H1 (cell line): ENCODE data around the gene NDUFS3. TPM values are rescaled to one million over a fixed set of nuclear protein-coding genes. Genes with fewer than 3 reads are reported as not detected.

ENCODE experiments used
- CTCF ChIA-PET: fragments of 300-600 bp; sonication (Branson Sonifier 250); formaldehyde crosslinking; loops from one replicate; lab custom pipeline; 2021; ENCODE audit not compliant: partially characterized antibody; lab: Charles Lee
- POLR2A ChIA-PET: fragments of 300-600 bp; sonication (Branson Sonifier 250); formaldehyde crosslinking; loops from one replicate; lab custom pipeline; 2021; ENCODE audit warnings: inconsistent platforms; ENCODE audit not compliant: partially characterized antibody; lab: Charles Lee
- DNase-seq, 2 experiments: peaks; one replicate each; pipeline versions ENCODE4 v3.0.0 to v3.0.0-alpha.2; 2010 to 2022; ENCODE audit warnings: low spot score in 2 of 2, low read depth in 1 of 2, mixed read lengths in 1 of 2
- FAIRE-seq: peaks from 2 replicates; lab custom pipeline; 2011; peaks lifted over from hg19 to GRCh38; lab: Jason Lieb, UNC
- H2AFZ ChIP-seq: 2 replicates; pipeline ENCODE4 v1.8.1; 2012; ENCODE audit warnings: low read length, inconsistent platforms
- H2AK5ac ChIP-seq: 2 replicates; pipeline ENCODE4 v1.6.1; 2013; ENCODE audit warnings: low read depth, low read length
- H2BK120ac ChIP-seq: replicated peaks from 2 replicates; pipeline ENCODE3; 2013; ENCODE audit warnings: low read depth, low read length, inconsistent platforms
- H2BK12ac ChIP-seq: 2 replicates; pipeline ENCODE4 v1.6.1; 2013; ENCODE audit warnings: low read depth, low read length
- H2BK15ac ChIP-seq: 2 replicates; pipeline ENCODE4 v1.6.1; 2013; ENCODE audit warnings: low read length
- H2BK20ac ChIP-seq: 2 replicates; pipeline ENCODE4 v1.6.1; 2013; ENCODE audit warnings: low read length
- H2BK5ac ChIP-seq: 2 replicates; pipeline ENCODE4 v1.6.1; 2013; ENCODE audit warnings: low read depth, low read length
- H3K14ac ChIP-seq: 2 replicates; pipeline ENCODE4 v1.6.1; 2013; ENCODE audit warnings: inconsistent platforms; ENCODE audit not compliant: insufficient read length
- H3K18ac ChIP-seq: 2 replicates; pipeline ENCODE4 v1.6.1; 2013; ENCODE audit warnings: low read length; ENCODE audit errors: extremely low read depth
- H3K23ac ChIP-seq: 2 replicates; pipeline ENCODE4 v1.6.1; 2013; ENCODE audit warnings: inconsistent platforms; ENCODE audit not compliant: insufficient read length
- H3K23me2 ChIP-seq: 2 replicates; pipeline ENCODE4 v1.6.1; 2013; ENCODE audit warnings: low read depth, low read length
- H3K27ac ChIP-seq: 2 replicates; pipeline ENCODE4 v1.6.1; 2011; ENCODE audit warnings: low read depth, low read length, inconsistent platforms
- H3K27me3 ChIP-seq, 4 experiments: replicated peaks in 1 of 4; 1 replicate in 1 of 4; 2 replicates in 3 of 4; pipeline versions ENCODE4 v1.6.1 to v1.8.1; 2011 to 2013; ENCODE audit warnings: low read length in 3 of 4, mild to moderate bottlenecking in 3 of 4, inconsistent platforms in 2 of 4, mixed read lengths in 2 of 4, moderate library complexity in 1 of 4; ENCODE audit not compliant: control insufficient read depth in 3 of 4, insufficient read depth in 3 of 4; ENCODE audit errors: extremely low read depth in 1 of 4
- H3K36me3 ChIP-seq, 4 experiments: 2 replicates each; pipeline versions ENCODE4 v1.6.1 to v1.8.1; 2011 to 2013; ENCODE audit warnings: mild to moderate bottlenecking in 4 of 4, low read length in 3 of 4, moderate library complexity in 2 of 4, control low read depth in 1 of 4, inconsistent platforms in 1 of 4; ENCODE audit not compliant: insufficient read depth in 4 of 4, control insufficient read depth in 2 of 4
- H3K4ac ChIP-seq: replicated peaks from 2 replicates; pipeline ENCODE3; 2013; ENCODE audit warnings: low read length, low read depth, mixed read lengths, inconsistent platforms; ENCODE audit not compliant: insufficient read length
- H3K4me1 ChIP-seq, 4 experiments: replicated peaks in 1 of 4; 1 replicate in 1 of 4; 2 replicates in 3 of 4; pipeline versions ENCODE4 v1.6.1 to v1.8.1; 2011 to 2013; ENCODE audit warnings: low read length in 3 of 4, inconsistent platforms in 2 of 4, mixed read lengths in 1 of 4; ENCODE audit not compliant: insufficient read depth in 4 of 4, control insufficient read depth in 3 of 4
- H3K4me2 ChIP-seq, 2 experiments: 2 replicates each; pipeline versions ENCODE4 v1.6.1 to v1.8.1; 2011 to 2013; ENCODE audit warnings: low read depth in 2 of 2, low read length in 2 of 2, control low read depth in 1 of 2, inconsistent platforms in 1 of 2, mild to moderate bottlenecking in 1 of 2; ENCODE audit not compliant: insufficient read depth in 1 of 2
- H3K4me3 ChIP-seq, 4 experiments: fragments of 200-600, 300-600 bp in 1 of 4; sonication (generic), shearing (Covaris generic), sonication (Bioruptor Twin) in 1 of 4; 2 replicates each; pipeline versions ENCODE4 v1.5.1 to v1.8.1; 2011 to 2016; ENCODE audit warnings: low read length in 4 of 4, low read depth in 3 of 4, control low read depth in 2 of 4, inconsistent platforms in 2 of 4, mild to moderate bottlenecking in 2 of 4, mixed read lengths in 1 of 4, moderate library complexity in 1 of 4; ENCODE audit not compliant: insufficient read depth in 2 of 4; ENCODE audit errors: extremely low read depth in 1 of 4
- H3K56ac ChIP-seq: replicated peaks from 2 replicates; pipeline ENCODE3; 2013; ENCODE audit warnings: low read depth, mild to moderate bottlenecking, mixed read lengths, low read length, inconsistent platforms; ENCODE audit not compliant: insufficient read length
- H3K79me1 ChIP-seq: 2 replicates; pipeline ENCODE4 v1.6.1; 2013; ENCODE audit warnings: low read depth, low read length, control low read depth
- H3K79me2 ChIP-seq, 2 experiments: 2 replicates each; pipeline versions ENCODE4 v1.6.1 to v1.8.1; 2012 to 2013; ENCODE audit warnings: low read length in 2 of 2, mild to moderate bottlenecking in 2 of 2, inconsistent platforms in 1 of 2; ENCODE audit not compliant: insufficient read depth in 2 of 2, control insufficient read depth in 1 of 2
- H3K9ac ChIP-seq, 4 experiments: replicated peaks in 1 of 4; 1 replicate in 1 of 4; 2 replicates in 3 of 4; pipeline versions ENCODE4 v1.6.1 to v1.8.1; 2011 to 2013; ENCODE audit warnings: low read depth in 3 of 4, low read length in 3 of 4, control low read depth in 2 of 4, mild to moderate bottlenecking in 2 of 4, moderate library complexity in 2 of 4, inconsistent platforms in 1 of 4; ENCODE audit errors: extremely low read depth in 1 of 4
- H3K9me3 ChIP-seq, 2 experiments: 2 replicates each; pipeline versions ENCODE4 v1.6.1 to v1.8.1; 2012 to 2013; ENCODE audit warnings: mild to moderate bottlenecking in 2 of 2, moderate library complexity in 2 of 2, control low read depth in 1 of 2, inconsistent platforms in 1 of 2, low read depth in 1 of 2, low read length in 1 of 2, mixed read lengths in 1 of 2; ENCODE audit not compliant: insufficient read depth in 2 of 2
- H4K20me1 ChIP-seq, 2 experiments: replicated peaks in 1 of 2; 2 replicates each; pipeline versions ENCODE3 to v1.8.1; 2011 to 2013; ENCODE audit warnings: inconsistent platforms in 2 of 2, low read length in 2 of 2, mild to moderate bottlenecking in 1 of 2; ENCODE audit not compliant: insufficient read depth in 2 of 2, control insufficient read depth in 1 of 2
- H4K5ac ChIP-seq: 2 replicates; pipeline ENCODE4 v1.6.1; 2013; ENCODE audit warnings: low read length, low read depth, mixed read lengths, inconsistent platforms; ENCODE audit not compliant: insufficient read length
- H4K8ac ChIP-seq: 2 replicates; pipeline ENCODE4 v1.8.0; 2013; ENCODE audit warnings: mild to moderate bottlenecking, moderate library complexity, low read length, inconsistent platforms; ENCODE audit not compliant: insufficient read depth; ENCODE audit errors: extremely low read depth
- H4K91ac ChIP-seq: replicated peaks from 2 replicates; pipeline ENCODE3; 2013; ENCODE audit warnings: low read length, mixed read lengths, inconsistent platforms; ENCODE audit not compliant: insufficient read length
- TBP ChIP-seq: IDR thresholded peaks from 2 replicates; pipeline ENCODE4 v1.6.1; 2011; ENCODE audit warnings: low read depth, low read length, improper control_type of control experiment
- WGBS, 2 experiments: shearing (Covaris generic) in 1 of 2; methylation state at CpG; one replicate each; pipeline versions ENCODE4 v1.1.6 to v1.1.7; 2013 to 2015; ENCODE audit warnings: low lambda C conversion rate in 2 of 2, mixed read lengths in 2 of 2, inconsistent platforms in 1 of 2, low coverage in 1 of 2, missing lambda C conversion rate in 1 of 2; ENCODE audit not compliant: insufficient replicate concordance in 2 of 2, insufficient coverage in 1 of 2, insufficient read length in 1 of 2; ENCODE audit errors: extremely low coverage in 1 of 2, missing lambda C conversion rate in 1 of 2; 5-methylcytosine and 5-hydroxymethylcytosine counted together
- polyA plus RNA-seq, 7 experiments: library from polyadenylated mRNA; depleted of rRNA in 3 of 7; stranded (reverse) in 5 of 7; unstranded in 2 of 7; fragments of >200 nt in 5 of 7; fragments of 200-250 nt in 2 of 7; gene quantifications; 1 replicate in 5 of 7; 2 replicates in 1 of 7; 4 replicates in 1 of 7; pipeline versions ENCODE4 v1.2.1 to v1.2.3, GENCODE V29; 2011 to 2013; ENCODE audit warnings: missing spikeins in 2 of 7, mixed read lengths in 2 of 7
- total RNA-seq: library from RNA; stranded (reverse); fragmentation: NEBNext Ultra II Directional; extraction: Animal tissue kit (Norgen Biotek cat#: 25700); gene quantifications from 2 replicates; pipeline ENCODE4 v1.2.1, GENCODE V29; 2021

Gene NDUFS3
- total and polyA plus RNA-seq, 2 of the 8 experiments (the other 6 are each of a cell fraction or from before 2014, with no cell fraction given), result 135 to 241 TPM

DNA sequence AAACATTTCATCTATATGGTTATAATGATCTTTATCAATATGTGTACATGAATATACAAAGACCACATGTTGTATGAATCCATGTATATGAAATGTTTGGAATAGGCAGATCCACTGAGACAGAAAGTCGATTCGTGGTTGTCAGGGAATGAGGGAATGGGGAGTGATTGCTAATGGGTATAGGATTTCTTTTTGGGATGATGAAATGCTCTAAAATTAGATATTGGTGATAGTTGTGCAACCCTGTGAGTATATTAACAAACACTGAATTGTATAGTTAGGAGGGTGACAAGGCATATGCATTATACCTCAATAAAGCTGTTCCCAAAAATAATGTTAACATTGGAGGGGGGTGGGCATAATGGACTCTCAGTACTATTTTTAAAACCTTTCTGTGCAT is 18.4 kb upstream of the NDUFS3 start:
- Histone ChIP-seq H2AFZ (no peak overlapping the region), H3K4ac (no peak overlapping the region), H4K20me1 (no peaks in the 10 kb centered on the region), H4K91ac (no peak overlapping the region), H3K27me3 (no peaks in the 10 kb centered on the region), H3K23me2 (peaks cover 3% of the 10 kb centered on the region; the same call in 1 of the 2 replicates), H3K9me3 (no peaks in the 10 kb centered on the region), H3K79me1 (no peaks in the 10 kb centered on the region), H3K79me2 (no peaks in the 10 kb centered on the region), H3K14ac (no peak overlapping the region), H3K4me3 (no peak overlapping the region), H2BK120ac (no peak overlapping the region), H3K23ac (no peak overlapping the region), H2AK5ac (no peak overlapping the region), H3K4me1 (peaks cover 0 to 3% (median 1%) of the 10 kb centered on the region in 4 experiments; a peak in 1 of 7 replicates), H3K18ac (no peak overlapping the region), H4K5ac (no peak overlapping the region), H2BK20ac (no peak overlapping the region), H3K36me3 (no peaks in the 10 kb centered on the region), H3K4me2 (no peak overlapping the region), H3K9ac (no peak overlapping the region), H2BK5ac (no peak overlapping the region), H3K27ac (no peak overlapping the region), H3K56ac (no peak overlapping the region), H2BK15ac (no peak overlapping the region), H4K8ac (no peak overlapping the region), H2BK12ac (no peak overlapping the region)
- DNase-seq (no peak), FAIRE-seq (no peak)
- WGBS, 2 experiments, result 83% methylated on average over 2 of the region's 2 CpGs; no CpG with 5 or more reads in 1 of the 2 experiments
- ChIA-PET CTCF (no interaction called here), POLR2A (interaction anchor here (1.2 kb wide), 1 partner anchor 8 kb away, joined by 4 read pairs; no protein-coding TSS in a partner anchor)
- TF ChIP-seq TBP, result no peak
